GM12878 (cell line): ENCODE results near the gene TMEM94.

Experiments used
- CREM ChIP-seq: IDR thresholded peaks from 2 replicates; pipeline ENCODE4 v1.6.1; 2014; ENCODE audit warnings: antibody characterized with exemption, low read depth
- CTCF ChIP-seq, 3 experiments: IDR thresholded peaks in 2 of 3; conservative IDR thresholded peaks in 1 of 3; 2 replicates each; pipeline ENCODE4 v1.5.1; 2011; ENCODE audit warnings: low read depth in 3 of 3, low read length in 3 of 3, mild to moderate bottlenecking in 3 of 3, control low read depth in 2 of 3, moderate library complexity in 2 of 3, inconsistent platforms in 1 of 3, mixed read lengths in 1 of 3; ENCODE audit not compliant: control insufficient read depth in 2 of 3, insufficient read depth in 1 of 3; ENCODE audit errors: extremely low read depth in 1 of 3
- E2F4 ChIP-seq: IDR thresholded peaks from 2 replicates; pipeline ENCODE4 v1.6.1; 2012; ENCODE audit warnings: low read depth, low read length, improper control_type of control experiment
- EP300 ChIP-seq, 2 experiments: fragments of 150-350 bp in 1 of 2; IDR thresholded peaks; 2 replicates each; pipeline ENCODE4 v1.6.1; 2011 to 2012; ENCODE audit warnings: low read depth in 2 of 2, low read length in 2 of 2, borderline replicate concordance in 1 of 2, improper control_type of control experiment in 1 of 2, inconsistent platforms in 1 of 2; ENCODE audit not compliant: control insufficient read depth in 1 of 2
- EZH2 ChIP-seq: IDR thresholded peaks from 2 replicates; pipeline ENCODE4 v1.6.1; 2012; ENCODE audit warnings: low read depth, mild to moderate bottlenecking, control low read depth, inconsistent platforms, low read length, borderline replicate concordance; ENCODE audit not compliant: control insufficient read depth
- NRF1 ChIP-seq: conservative IDR thresholded peaks from 2 replicates; pipeline ENCODE4 v1.6.1; 2011; ENCODE audit warnings: mild to moderate bottlenecking, low read depth, low read length, improper control_type of control experiment
- PML ChIP-seq: IDR thresholded peaks from 2 replicates; pipeline ENCODE4 v1.6.1; 2012; ENCODE audit warnings: low read length, inconsistent platforms
- POLR2A ChIP-seq: IDR thresholded peaks from 2 replicates; pipeline ENCODE4 v1.6.1; 2011; ENCODE audit warnings: low read depth, mild to moderate bottlenecking, low read length
- RAD21 ChIP-seq: IDR thresholded peaks from 2 replicates; pipeline ENCODE4 v1.6.1; 2011; ENCODE audit warnings: mild to moderate bottlenecking, low read depth, low read length, moderate library complexity; ENCODE audit not compliant: insufficient read depth
- SIN3A ChIP-seq: IDR thresholded peaks from 2 replicates; pipeline ENCODE4 v1.6.1; 2012; ENCODE audit warnings: low read depth, low read length, improper control_type of control experiment
- TF ChIP-seq, protein P1 (sequence below): IDR thresholded peaks from 2 replicates; pipeline ENCODE4 v1.6.1; 2011; ENCODE audit warnings: low read depth, mild to moderate bottlenecking, low read length, moderate library complexity, borderline replicate concordance; ENCODE audit errors: extremely low read depth
- TF ChIP-seq, protein P2 (sequence below): fragments of 450-650 bp; formaldehyde crosslinking; IDR thresholded peaks from 2 replicates; pipeline ENCODE4 v1.4.0; 2022; ENCODE audit warnings: mild to moderate bottlenecking, moderate library complexity

- TF ChIP-seq E2F4 (no peak), POLR2A (no peak), EP300 (IDR thresholded peaks at IDR 0.05; ENCODE audit: borderline replicate concordance in 1 of 2, control insufficient read depth in 1 of 2, low read depth in 2 of 2, low read length in 2 of 2) (no peak), RAD21 (no peak), SIN3A (no peak), EZH2 (no peak), CTCF (IDR thresholded peaks at IDR 0.05 in 2 of 3, conservative IDR thresholded peaks at IDR 0.05 in 1 of 3; ENCODE audit: control insufficient read depth in 2 of 3, extremely low read depth in 1 of 3, insufficient read depth in 1 of 3, low read depth in 3 of 3, low read length in 3 of 3) (no peak), NRF1 (no peak), PML (no peak), CREM (no peak)
- TF ChIP-seq, protein P1, sequence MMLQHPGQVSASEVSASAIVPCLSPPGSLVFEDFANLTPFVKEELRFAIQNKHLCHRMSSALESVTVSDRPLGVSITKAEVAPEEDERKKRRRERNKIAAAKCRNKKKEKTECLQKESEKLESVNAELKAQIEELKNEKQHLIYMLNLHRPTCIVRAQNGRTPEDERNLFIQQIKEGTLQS: no peak
- TF ChIP-seq, protein P2, sequence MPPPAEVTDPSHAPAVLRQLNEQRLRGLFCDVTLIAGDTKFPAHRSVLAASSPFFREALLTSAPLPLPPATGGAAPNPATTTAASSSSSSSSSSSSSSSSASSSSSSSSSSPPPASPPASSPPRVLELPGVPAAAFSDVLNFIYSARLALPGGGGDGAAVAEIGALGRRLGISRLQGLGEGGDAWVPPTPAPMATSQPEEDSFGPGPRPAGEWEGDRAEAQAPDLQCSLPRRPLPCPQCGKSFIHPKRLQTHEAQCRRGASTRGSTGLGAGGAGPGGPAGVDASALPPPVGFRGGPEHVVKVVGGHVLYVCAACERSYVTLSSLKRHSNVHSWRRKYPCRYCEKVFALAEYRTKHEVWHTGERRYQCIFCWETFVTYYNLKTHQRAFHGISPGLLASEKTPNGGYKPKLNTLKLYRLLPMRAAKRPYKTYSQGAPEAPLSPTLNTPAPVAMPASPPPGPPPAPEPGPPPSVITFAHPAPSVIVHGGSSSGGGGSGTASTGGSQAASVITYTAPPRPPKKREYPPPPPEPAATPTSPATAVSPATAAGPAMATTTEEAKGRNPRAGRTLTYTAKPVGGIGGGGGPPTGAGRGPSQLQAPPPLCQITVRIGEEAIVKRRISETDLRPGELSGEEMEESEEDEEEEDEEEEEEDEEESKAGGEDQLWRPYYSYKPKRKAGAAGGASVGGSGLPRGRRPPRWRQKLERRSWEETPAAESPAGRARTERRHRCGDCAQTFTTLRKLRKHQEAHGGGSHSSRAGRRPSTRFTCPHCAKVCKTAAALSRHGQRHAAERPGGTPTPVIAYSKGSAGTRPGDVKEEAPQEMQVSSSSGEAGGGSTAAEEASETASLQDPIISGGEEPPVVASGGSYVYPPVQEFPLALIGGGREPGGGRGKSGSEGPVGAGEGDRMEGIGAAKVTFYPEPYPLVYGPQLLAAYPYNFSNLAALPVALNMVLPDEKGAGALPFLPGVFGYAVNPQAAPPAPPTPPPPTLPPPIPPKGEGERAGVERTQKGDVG (CRISPR knock-in tag): no peak
These were observed 2.2 kb upstream of the TMEM94 start for GRCh38 chr17:75454193-75454592.
